ENCODE data around the gene GPC3.

Gene GPC3

GRCh38 chrX:133916984-133917722 lies 68.2 kb downstream of the GPC3 start:
- H3K4me3 ChIP-seq (ENCODE audit: control insufficient read depth, low read depth, low read length): no peak overlapping the region
- TF ChIP-seq, protein P1, sequence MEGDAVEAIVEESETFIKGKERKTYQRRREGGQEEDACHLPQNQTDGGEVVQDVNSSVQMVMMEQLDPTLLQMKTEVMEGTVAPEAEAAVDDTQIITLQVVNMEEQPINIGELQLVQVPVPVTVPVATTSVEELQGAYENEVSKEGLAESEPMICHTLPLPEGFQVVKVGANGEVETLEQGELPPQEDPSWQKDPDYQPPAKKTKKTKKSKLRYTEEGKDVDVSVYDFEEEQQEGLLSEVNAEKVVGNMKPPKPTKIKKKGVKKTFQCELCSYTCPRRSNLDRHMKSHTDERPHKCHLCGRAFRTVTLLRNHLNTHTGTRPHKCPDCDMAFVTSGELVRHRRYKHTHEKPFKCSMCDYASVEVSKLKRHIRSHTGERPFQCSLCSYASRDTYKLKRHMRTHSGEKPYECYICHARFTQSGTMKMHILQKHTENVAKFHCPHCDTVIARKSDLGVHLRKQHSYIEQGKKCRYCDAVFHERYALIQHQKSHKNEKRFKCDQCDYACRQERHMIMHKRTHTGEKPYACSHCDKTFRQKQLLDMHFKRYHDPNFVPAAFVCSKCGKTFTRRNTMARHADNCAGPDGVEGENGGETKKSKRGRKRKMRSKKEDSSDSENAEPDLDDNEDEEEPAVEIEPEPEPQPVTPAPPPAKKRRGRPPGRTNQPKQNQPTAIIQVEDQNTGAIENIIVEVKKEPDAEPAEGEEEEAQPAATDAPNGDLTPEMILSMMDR (conservative IDR thresholded peaks at IDR 0.05; ENCODE audit: control insufficient read depth, insufficient read depth, low read depth, low read length): no peak
- no peak for DNase-seq (ENCODE audit: low read depth)

DNA sequence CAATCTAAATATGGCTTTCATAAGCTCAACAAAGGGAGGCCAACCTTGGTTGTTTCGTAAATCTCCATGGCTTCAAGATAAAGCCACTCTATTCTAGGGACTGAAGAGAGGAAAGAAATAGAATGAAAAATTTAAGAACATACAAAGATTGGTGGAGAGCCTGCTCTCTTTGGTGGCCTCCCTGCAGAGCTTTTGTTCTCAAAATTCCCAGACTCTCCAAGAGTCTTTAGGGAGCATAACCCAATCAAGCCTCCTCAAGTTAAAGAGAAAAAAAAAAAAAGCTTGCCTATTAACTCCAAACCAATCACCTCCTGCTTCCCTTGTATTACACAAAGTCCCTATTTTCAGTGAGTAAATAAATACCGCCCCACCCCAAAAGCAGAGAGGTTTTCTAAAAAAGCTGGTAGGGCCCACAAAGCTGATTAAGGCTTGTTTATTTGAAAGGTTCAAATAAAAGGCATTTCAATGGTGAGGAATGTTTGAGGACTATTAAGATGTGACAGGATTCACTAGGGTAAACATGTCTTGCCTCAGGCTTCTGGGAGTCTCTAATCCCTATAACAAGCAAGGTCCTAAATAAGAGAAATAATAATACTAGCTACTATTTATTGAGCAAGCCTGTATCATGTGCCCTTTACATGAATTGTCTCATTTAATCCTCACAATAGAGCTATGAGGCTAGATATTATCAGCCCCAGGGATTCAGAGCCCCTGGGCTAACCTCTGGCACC lies 71.6 kb downstream of the GPC3 start:
- no peak overlapping the region for H3K4me3 ChIP-seq (ENCODE audit: control insufficient read depth, low read depth, low read length)
- TF ChIP-seq, protein P1 (conservative IDR thresholded peaks at IDR 0.05; ENCODE audit: control insufficient read depth, insufficient read depth, low read depth, low read length): no peak
- no peak for DNase-seq (ENCODE audit: low read depth)

DNA sequence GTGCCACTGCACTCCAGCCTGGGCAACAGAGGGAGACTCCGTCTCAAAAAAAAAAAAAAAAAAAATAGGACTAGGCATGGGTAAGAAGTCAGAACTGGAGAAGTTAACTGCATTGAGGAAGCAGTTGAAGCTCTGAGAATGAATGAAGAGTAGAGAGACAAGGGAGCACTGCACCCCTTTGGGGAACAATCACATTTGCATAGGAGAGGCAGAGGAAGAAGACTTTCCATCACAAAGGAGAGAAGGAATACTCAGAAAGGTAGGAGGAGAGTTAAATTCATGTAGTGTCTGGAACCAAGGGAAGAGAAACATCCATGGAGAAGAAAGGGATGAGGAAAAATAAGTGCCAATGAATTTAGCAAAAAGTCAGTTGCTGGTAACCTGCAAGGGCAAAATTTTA lies 72.4 kb downstream of the GPC3 start:
- H3K4me3 ChIP-seq (ENCODE audit: control insufficient read depth, low read depth, low read length): no peak overlapping the region
- TF ChIP-seq, protein P1 (conservative IDR thresholded peaks at IDR 0.05; ENCODE audit: control insufficient read depth, insufficient read depth, low read depth, low read length): no peak
- DNase-seq (ENCODE audit: low read depth): no peak

DNA sequence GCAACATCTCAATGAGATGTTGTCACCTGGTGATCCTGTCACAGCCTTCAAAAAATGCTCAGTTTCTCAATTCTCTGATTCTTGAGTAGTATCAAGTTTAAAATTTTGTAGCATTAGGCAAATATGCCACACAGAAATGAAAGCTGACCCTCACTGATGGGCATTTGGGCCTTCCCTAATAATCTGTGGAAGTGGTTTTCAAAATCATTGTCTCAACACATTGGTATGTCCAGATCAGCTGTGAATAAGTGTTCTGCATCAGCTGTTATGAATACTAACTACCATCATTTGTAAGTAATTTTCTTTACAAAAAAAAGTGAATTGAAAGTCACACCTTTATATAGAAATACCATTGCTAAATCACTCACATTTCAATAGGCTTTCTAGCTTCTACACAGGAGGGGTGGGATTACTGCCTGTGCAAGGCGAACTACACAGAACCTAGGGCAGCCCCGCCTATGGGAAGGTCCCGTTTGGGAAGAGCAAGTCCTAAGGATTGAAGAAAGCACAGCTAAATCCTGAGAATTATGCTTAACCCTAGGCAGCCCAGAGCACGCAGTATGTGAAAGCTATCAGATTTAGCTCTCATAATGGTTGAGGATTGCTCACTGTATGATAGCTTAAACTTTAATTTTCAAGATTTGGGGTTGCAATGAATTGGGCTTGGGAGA lies 73.4 kb downstream of the GPC3 start:
- no peak for DNase-seq (ENCODE audit: low read depth)
- TF ChIP-seq, protein P1 (conservative IDR thresholded peaks at IDR 0.05; ENCODE audit: control insufficient read depth, insufficient read depth, low read depth, low read length): no peak
- no peak overlapping the region for H3K4me3 ChIP-seq (ENCODE audit: control insufficient read depth, low read depth, low read length)

DNA sequence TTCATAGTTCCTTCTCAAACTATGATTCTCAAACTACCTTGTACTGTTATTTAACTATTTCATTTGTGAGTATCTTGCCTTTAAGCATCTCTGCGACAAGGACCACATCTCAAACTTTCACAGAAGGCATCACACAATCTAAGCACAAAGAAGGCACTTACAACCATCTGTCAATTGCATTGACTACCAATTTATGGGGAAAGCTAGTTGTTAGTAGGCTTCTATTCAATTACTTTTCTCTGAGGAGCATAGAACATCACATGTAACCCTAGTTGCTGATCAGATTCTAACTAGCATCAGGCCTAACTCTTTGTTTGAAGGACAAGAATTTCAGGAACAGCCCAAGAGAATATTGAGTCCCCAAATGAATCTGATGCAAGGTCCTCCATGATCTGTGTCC lies 74.9 kb downstream of the GPC3 start:
- TF ChIP-seq, protein P1 (conservative IDR thresholded peaks at IDR 0.05; ENCODE audit: control insufficient read depth, insufficient read depth, low read depth, low read length): no peak
- no peak overlapping the region for H3K4me3 ChIP-seq (ENCODE audit: control insufficient read depth, low read depth, low read length)
- DNase-seq (ENCODE audit: low read depth): no peak

DNA sequence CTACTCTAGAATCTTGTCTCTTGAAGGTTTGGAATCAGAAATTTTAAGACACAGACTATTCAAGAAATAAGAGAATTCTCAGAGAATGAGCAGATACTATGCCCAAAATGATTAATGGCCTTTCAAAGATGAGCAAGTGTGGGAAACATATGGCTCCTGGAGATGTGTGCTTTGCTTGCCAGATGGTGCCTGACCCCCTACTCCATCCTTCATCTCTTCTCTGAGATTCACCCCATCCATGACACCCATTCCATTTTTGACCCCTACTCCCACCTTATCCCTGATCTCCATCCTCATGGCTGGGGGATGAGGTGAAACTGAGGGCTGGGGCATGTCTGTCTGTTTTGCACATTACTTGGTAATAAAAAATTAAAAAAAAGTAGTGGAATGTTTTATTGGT lies 75.5 kb downstream of the GPC3 start:
- H3K4me3 ChIP-seq (ENCODE audit: control insufficient read depth, low read depth, low read length): no peak overlapping the region
- TF ChIP-seq, protein P1 (conservative IDR thresholded peaks at IDR 0.05; ENCODE audit: control insufficient read depth, insufficient read depth, low read depth, low read length): no peak
- no peak for DNase-seq (ENCODE audit: low read depth)
